CD8-positive, alpha-beta memory T cell (primary cell): ENCODE data around the gene CDH23. TPM values are rescaled to one million over a fixed set of nuclear protein-coding genes. Genes with fewer than 3 reads are reported as not detected.
A peak's percentile ranks its signal among the peaks of the same experiment; 100 is the strongest.

Source experiments
- CTCF ChIA-PET: fragments of 350-600 bp; sonication (Branson Sonifier 250); formaldehyde crosslinking; loops from one replicate; lab custom pipeline; 2021; ENCODE audit warnings: antibody characterized with exemption; lab: Charles Lee
- POLR2A ChIA-PET: fragments of 350-600 bp; sonication (Branson Sonifier 250); formaldehyde crosslinking; loops from one replicate; lab custom pipeline; 2021; ENCODE audit warnings: antibody characterized with exemption; lab: Charles Lee
- DNase-seq, 5 donors: peaks; one replicate each; pipeline versions ENCODE4 v3.0.0 to v3.0.0-alpha.2; 2020 to 2022; ENCODE audit warnings: mixed read lengths in 1 of 5
- H3K27ac ChIP-seq: one replicate; pipeline ENCODE4 v1.7.0; 2013; ENCODE audit warnings: low read depth, mild to moderate bottlenecking, low read length, moderate library complexity
- H3K27me3 ChIP-seq: 2 replicates; pipeline ENCODE4 v1.7.0; 2013; ENCODE audit warnings: low read length, mild to moderate bottlenecking; ENCODE audit not compliant: insufficient read depth, poor library complexity, severe bottlenecking
- H3K36me3 ChIP-seq: 2 replicates; pipeline ENCODE4 v1.7.0; 2013; ENCODE audit warnings: mild to moderate bottlenecking, low read length, moderate library complexity; ENCODE audit not compliant: insufficient read depth
- H3K4me1 ChIP-seq: 2 replicates; pipeline ENCODE4 v1.7.0; 2013; ENCODE audit warnings: mild to moderate bottlenecking, low read length, moderate library complexity; ENCODE audit not compliant: insufficient read depth
- H3K4me3 ChIP-seq: 2 replicates; pipeline ENCODE4 v1.7.0; 2013; ENCODE audit warnings: mild to moderate bottlenecking, low read length
- H3K9me3 ChIP-seq: 2 replicates; pipeline ENCODE4 v1.7.0; 2013; ENCODE audit warnings: mild to moderate bottlenecking, low read length
- H3K27ac Mint-ChIP-seq, 8 donors: one replicate each; pipeline ENCODE4 v1.8.0; 2020 to 2021; ENCODE audit warnings: mixed read lengths in 8 of 8, mild to moderate bottlenecking in 6 of 8, inconsistent platforms in 3 of 8, moderate library complexity in 3 of 8
- H3K27me3 Mint-ChIP-seq, 2 donors: one replicate each; pipeline ENCODE4 v1.8.0; 2020 to 2021; ENCODE audit warnings: mixed read lengths in 2 of 2, mild to moderate bottlenecking in 1 of 2, moderate library complexity in 1 of 2
- H3K36me3 Mint-ChIP-seq, 3 donors: one replicate each; pipeline ENCODE4 v1.8.0; 2020 to 2021; ENCODE audit warnings: mixed read lengths in 3 of 3, inconsistent platforms in 1 of 3, mild to moderate bottlenecking in 1 of 3
- H3K4me1 Mint-ChIP-seq, 3 donors: one replicate each; pipeline ENCODE4 v1.8.0; 2020 to 2021; ENCODE audit warnings: mixed read lengths in 3 of 3, inconsistent platforms in 1 of 3, mild to moderate bottlenecking in 1 of 3
- H3K4me3 Mint-ChIP-seq, 7 donors: one replicate each; pipeline ENCODE4 v1.8.0; 2020 to 2021; ENCODE audit warnings: mixed read lengths in 7 of 7, mild to moderate bottlenecking in 6 of 7, moderate library complexity in 4 of 7, inconsistent platforms in 2 of 7
- H3K9me3 Mint-ChIP-seq, 5 donors: one replicate each; pipeline ENCODE4 v1.8.0; 2020 to 2022; ENCODE audit warnings: mixed read lengths in 5 of 5, mild to moderate bottlenecking in 3 of 5, moderate library complexity in 2 of 5, inconsistent platforms in 1 of 5
- polyA plus RNA-seq: library from polyadenylated mRNA; unstranded; fragments of 300-500 nt; fragmentation: Illumina TruSeq; gene quantifications from one replicate; pipeline ENCODE4 v1.2.3, GENCODE V29; 2021
- total RNA-seq, 2 experiments: library from RNA; stranded (reverse); gene quantifications; one replicate each; pipeline ENCODE4 v1.2.3, GENCODE V29; 2021

CDH23 gene
- total and polyA plus RNA-seq, 3 experiments from 2014 or later = 0.74 to 2.0 (median 0.78) TPM

DNA sequence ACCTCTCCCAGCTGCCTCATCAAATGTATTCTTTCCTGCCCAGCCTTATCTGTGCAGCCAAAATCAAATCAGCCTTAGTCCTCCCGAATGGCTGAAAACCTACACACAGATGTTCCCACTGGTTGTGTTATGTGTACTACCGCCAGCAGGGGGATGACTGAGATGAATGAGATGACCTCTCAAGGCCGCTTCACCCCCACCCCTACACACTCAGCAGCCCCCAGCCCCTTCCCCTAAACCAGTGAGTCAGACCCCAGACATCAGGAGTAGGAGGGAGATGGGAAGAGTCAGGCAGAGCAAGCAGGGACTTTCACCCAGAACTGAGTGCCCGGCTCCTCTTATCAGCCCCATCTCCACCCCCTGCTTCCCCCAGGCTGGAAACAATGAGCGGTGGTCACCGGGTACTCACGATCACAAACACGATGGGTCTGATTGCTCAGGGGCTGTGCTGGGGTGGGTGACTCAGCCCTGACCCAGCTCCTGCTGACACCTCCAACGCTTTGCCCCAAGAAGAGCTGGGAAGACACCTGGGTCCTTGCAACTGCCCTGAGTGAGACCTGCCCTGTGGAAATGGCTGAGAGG lies 329.4 kb downstream of the CDH23 start:
- no peaks in the 10 kb centered on the region for H3K9me3 Mint-ChIP-seq
- peaks cover 63 to 92% (median 77%) of the 10 kb centered on the region in 3 donors for H3K4me1 Mint-ChIP-seq
- H3K27ac Mint-ChIP-seq = peak overlapping the region; percentile 97 to 99 (median 98)
- Histone ChIP-seq H3K27ac (peak overlapping the region; percentile 77), H3K4me1 (peaks cover 88% of the 10 kb centered on the region), H3K4me3 (peak overlapping the region; percentile 24), H3K27me3 (no peaks in the 10 kb centered on the region), H3K36me3 (no peaks in the 10 kb centered on the region), H3K9me3 (no peaks in the 10 kb centered on the region)
- peak in 4 of 5 donors; percentile 38 to 68 (median 50) for DNase-seq
- ChIA-PET POLR2A (interaction anchor here (0.7 to 4.3 kb wide), 13 partner anchors 9 to 407 kb away, joined by 3 to 42 read pairs (median 9); partner anchors contain the start of genes SLC29A3 and VSIR), CTCF (interaction anchor here (0.9 to 12.3 kb wide), 16 partner anchors 10 to 46 kb away, joined by 3 to 152 read pairs (median 8); partner anchors contain the start of gene VSIR)
- H3K27me3 Mint-ChIP-seq = peaks cover 0 to 2% of the 10 kb centered on the region in 2 donors
- no peaks in the 10 kb centered on the region for H3K36me3 Mint-ChIP-seq
- H3K4me3 Mint-ChIP-seq = peak overlapping the region; percentile 58 to 87 (median 79)

DNA sequence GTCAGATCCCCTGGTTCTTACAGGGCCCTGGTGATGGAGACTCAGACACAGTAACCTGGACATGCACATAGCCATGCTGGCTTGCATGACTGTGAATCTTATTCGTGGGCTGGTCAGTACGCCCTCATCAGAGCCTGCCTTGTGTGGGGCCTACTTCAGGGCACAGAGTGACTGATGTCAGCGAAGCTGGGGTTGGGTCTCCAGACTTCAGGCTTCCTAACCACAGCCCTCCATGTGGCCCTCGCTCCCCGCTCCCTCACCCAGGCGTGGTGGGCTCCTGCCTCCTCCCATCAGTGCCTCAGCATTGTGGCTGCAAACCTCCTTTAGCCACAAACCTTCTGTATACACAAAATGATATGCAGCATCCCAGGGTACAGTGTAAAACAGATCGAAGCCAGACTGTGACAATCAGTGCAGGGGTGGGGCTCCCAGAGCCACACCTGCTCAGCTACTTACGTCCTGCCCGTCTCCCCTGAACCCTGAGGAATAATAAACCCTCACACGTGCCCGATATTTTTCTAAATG lies 329.9 kb downstream of the CDH23 start:
- Mint-ChIP-seq H3K27me3 (peaks cover 0 to 2% of the 10 kb centered on the region in 2 donors), H3K9me3 (no peaks in the 10 kb centered on the region), H3K4me1 (peaks cover 68 to 94% (median 81%) of the 10 kb centered on the region in 3 donors), H3K27ac (peak overlapping the region; percentile 97 to 99 (median 98)), H3K36me3 (no peaks in the 10 kb centered on the region), H3K4me3 (peak overlapping the region; percentile 64 to 88 (median 79))
- Histone ChIP-seq H3K9me3 (no peaks in the 10 kb centered on the region), H3K4me3 (peak overlapping the region; percentile 24), H3K27me3 (no peaks in the 10 kb centered on the region), H3K4me1 (peaks cover 91% of the 10 kb centered on the region), H3K27ac (peak overlapping the region; percentile 77), H3K36me3 (no peaks in the 10 kb centered on the region)
- ChIA-PET CTCF (interaction anchor here (0.9 to 12.3 kb wide), 15 partner anchors 10 to 85 kb away, joined by 3 to 152 read pairs (median 8); partner anchors contain the start of gene VSIR), POLR2A (interaction anchor here (0.7 to 4.3 kb wide), 13 partner anchors 8 to 408 kb away, joined by 3 to 42 read pairs (median 9); partner anchors contain the start of genes PSAP, SLC29A3 and VSIR)
- peak in 4 of 5 donors; percentile 22 to 57 (median 42) for DNase-seq

DNA sequence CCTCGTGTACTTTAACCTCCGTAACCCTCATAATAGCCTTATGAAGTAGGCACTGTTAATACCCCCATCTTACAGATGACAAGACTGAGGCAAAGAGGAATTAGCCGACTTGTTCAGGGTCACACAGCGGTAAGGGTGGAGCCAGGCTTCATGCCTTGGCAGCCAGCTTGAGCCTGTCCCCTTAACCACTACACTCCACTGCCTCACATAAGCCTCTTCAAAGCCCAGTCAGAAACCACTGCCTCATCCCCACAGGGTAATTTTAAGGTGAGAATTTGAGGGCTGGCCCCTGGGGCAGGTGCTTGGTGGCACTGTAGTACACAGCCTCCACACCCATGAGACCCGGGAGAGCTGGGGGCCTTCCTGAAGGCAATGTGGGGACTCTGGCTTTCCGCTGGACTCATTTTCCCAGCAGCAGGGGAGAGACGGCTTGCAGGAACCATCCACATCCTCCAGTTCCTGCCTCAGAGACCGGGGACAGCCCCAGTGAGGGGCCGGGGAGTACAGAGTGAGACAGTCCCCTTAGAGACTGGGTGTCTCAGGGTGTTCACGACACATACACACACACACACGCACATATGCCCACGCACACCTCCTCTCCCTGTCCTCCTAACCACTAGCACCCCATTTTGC lies 330.5 kb downstream of the CDH23 start:
- no peaks in the 10 kb centered on the region for H3K9me3 Mint-ChIP-seq

DNA sequence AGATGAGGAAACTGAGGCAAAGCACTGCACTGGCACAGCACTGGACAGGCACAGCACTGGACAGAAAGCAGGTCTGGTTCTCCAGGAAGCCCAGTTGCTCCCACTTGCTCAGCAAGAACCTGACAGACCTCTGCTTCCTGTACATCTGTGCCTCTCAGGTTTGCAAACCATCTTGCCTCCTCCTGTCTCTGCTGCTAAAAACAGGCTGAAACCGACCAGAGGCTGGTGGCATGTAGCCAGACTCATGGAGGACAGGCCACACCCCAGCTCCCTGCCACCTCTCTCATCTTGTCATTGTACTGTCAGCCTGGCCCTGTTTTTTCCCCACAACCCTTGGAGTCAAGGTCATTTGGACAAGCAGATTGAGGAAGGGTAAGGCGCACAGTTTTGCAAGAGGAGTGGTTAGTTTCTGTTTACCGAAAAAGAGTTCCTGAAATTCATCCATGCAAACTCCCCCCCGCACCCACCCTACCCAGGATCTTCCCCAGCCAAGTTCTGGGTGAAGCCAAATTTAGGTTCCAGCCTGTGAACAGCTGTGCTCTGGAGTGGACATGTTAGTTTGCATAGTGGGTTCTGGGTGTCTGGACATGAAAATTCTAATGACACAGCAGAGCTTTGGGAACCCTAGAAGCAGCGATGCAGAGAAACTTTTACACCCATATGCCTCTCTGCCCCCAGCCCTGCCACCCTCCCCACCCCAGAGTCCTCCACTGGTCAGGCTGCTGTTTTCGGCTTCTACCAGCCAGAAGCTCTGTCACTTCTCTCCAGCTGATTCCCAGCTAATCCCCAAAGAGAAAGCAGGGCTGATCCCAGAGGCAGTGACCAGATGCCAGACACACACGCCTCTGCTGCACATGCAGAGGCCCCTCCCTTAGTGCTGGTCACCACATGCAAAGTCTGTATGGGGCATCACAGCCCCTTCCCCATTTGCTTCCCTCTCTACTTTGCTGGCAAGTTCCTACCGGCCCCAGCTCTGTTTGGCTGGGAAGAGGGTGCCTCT lies 331.3 kb downstream of the CDH23 start:
- POLR2A ChIA-PET = interaction anchor here (0.6 to 4.3 kb wide), 10 partner anchors 9 to 45 kb away, joined by 3 to 42 read pairs (median 11); partner anchors contain the start of genes C10orf105 and VSIR
- peaks cover 0 to 2% of the 10 kb centered on the region in 2 donors for H3K27me3 Mint-ChIP-seq
- H3K36me3 ChIP-seq = no peaks in the 10 kb centered on the region

More for the DNA sequence above, 330.5 kb downstream of the CDH23 start:
- Mint-ChIP-seq H3K4me3 (peak overlapping the region; percentile 64 to 88 (median 79)), H3K27me3 (peaks cover 0 to 2% of the 10 kb centered on the region in 2 donors), H3K27ac (peak overlapping the region; percentile 97 to 99 (median 98)), H3K4me1 (peaks cover 69 to 96% (median 81%) of the 10 kb centered on the region in 3 donors), H3K36me3 (no peaks in the 10 kb centered on the region)
- H3K4me1 ChIP-seq = peaks cover 95% of the 10 kb centered on the region
- no peaks in the 10 kb centered on the region for H3K27me3 ChIP-seq
- H3K4me3 ChIP-seq = peak overlapping the region; percentile 24
- H3K9me3 ChIP-seq = no peaks in the 10 kb centered on the region
- DNase-seq = peak; percentile 43 to 82 (median 80)
- H3K36me3 ChIP-seq = no peaks in the 10 kb centered on the region
- CTCF ChIA-PET = interaction anchor here (0.8 to 12.3 kb wide), 15 partner anchors 8 to 84 kb away, joined by 3 to 152 read pairs (median 6); partner anchors contain the start of genes C10orf105 and VSIR
- POLR2A ChIA-PET = interaction anchor here (0.8 to 4.3 kb wide), 12 partner anchors 10 to 408 kb away, joined by 3 to 42 read pairs (median 10); partner anchors contain the start of genes PSAP, SLC29A3 and VSIR
- H3K27ac ChIP-seq = peak overlapping the region; percentile 77

DNA sequence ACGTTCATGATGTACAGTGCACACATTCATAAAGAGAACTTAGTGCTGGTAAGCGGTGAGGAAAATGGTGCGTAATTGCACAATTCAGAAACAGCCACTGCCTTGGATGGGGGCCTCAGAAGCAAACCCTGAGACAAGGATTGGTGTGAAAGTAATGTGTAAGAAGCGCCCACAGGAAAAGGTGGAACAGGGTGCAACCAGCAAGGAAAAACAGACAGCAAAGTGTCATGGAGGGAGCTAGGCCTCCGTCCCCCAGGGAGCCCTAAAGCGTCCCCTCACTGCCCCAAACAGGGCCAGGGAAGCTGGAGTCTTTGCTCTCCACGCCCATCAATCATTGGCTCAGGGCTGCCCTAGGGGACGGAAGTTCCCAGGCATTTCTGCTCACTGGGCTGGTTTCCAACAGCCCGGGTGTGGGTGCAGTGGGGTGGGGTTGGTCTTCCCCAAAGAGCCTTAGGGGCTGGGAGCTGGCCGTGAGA lies 332.5 kb downstream of the CDH23 start:
- Mint-ChIP-seq H3K4me1 (peaks cover 80 to 98% (median 86%) of the 10 kb centered on the region in 3 donors), H3K36me3 (no peaks in the 10 kb centered on the region), H3K4me3 (peak overlapping the region in 5 of 7 donors; percentile 36 to 81 (median 54)), H3K27me3 (peaks cover 0 to 2% of the 10 kb centered on the region in 2 donors), H3K9me3 (no peaks in the 10 kb centered on the region), H3K27ac (peak overlapping the region; percentile 93 to 99 (median 98))
- Histone ChIP-seq H3K4me1 (peaks cover 97% of the 10 kb centered on the region), H3K27me3 (no peaks in the 10 kb centered on the region), H3K9me3 (no peaks in the 10 kb centered on the region), H3K4me3 (no peak overlapping the region), H3K36me3 (no peaks in the 10 kb centered on the region), H3K27ac (peak overlapping the region; percentile 17)
- POLR2A ChIA-PET = interaction anchor here (1.6 to 4.3 kb wide), 5 partner anchors 14 to 43 kb away, joined by 3 to 42 read pairs (median 20); partner anchors contain the start of gene VSIR
- DNase-seq = no peak
- CTCF ChIA-PET = interaction anchor here (0.9 to 12.3 kb wide), 9 partner anchors 9 to 106 kb away, joined by 3 to 152 read pairs (median 6); partner anchors contain the start of gene VSIR

More for the DNA sequence above, 331.3 kb downstream of the CDH23 start:
- CTCF ChIA-PET = interaction anchor here (0.7 to 12.3 kb wide), 15 partner anchors 9 to 105 kb away, joined by 3 to 152 read pairs (median 6); partner anchors contain the start of genes C10orf105 and VSIR
- Histone ChIP-seq H3K27ac (peak overlapping the region; percentile 77), H3K4me3 (peak overlapping the region; percentile 24), H3K9me3 (no peaks in the 10 kb centered on the region), H3K4me1 (peaks cover 96% of the 10 kb centered on the region), H3K27me3 (no peaks in the 10 kb centered on the region)
- Mint-ChIP-seq H3K27ac (peak overlapping the region; percentile 97 to 99 (median 98)), H3K4me1 (peaks cover 73 to 96% (median 81%) of the 10 kb centered on the region in 3 donors), H3K9me3 (no peaks in the 10 kb centered on the region), H3K36me3 (no peaks in the 10 kb centered on the region), H3K4me3 (peak overlapping the region; percentile 64 to 88 (median 79))
- DNase-seq = peak; percentile 65 to 90 (median 85)

DNA sequence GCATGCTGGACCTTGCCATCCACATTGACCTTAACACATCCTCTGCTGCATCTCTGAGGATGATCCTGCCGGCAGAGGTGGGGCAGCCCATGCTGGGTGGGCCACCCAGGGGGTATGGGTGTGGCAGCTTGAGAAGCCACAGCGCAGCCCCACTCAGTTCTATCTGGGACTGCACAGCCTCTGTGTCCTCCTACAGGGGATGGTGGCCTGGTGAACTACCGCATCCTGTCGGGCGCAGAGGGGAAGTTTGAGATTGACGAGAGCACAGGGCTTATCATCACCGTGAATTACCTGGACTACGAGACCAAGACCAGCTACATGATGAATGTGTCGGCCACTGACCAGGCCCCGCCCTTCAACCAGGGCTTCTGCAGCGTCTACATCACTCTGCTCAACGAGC lies 335.1 kb downstream of the CDH23 start:
- Histone ChIP-seq H3K4me1 (peaks cover 97% of the 10 kb centered on the region), H3K9me3 (no peaks in the 10 kb centered on the region), H3K27me3 (no peaks in the 10 kb centered on the region), H3K36me3 (no peaks in the 10 kb centered on the region), H3K27ac (no peak overlapping the region), H3K4me3 (no peak overlapping the region)
- ChIA-PET CTCF (interaction anchor here (1.3 to 12.3 kb wide), 11 partner anchors 13 to 80 kb away, joined by 3 to 152 read pairs (median 7); partner anchors contain the start of gene VSIR), POLR2A (interaction anchor here (1.1 to 3.5 kb wide), 4 partner anchors 11 to 40 kb away, joined by 3 to 14 read pairs (median 8); no protein-coding TSS in a partner anchor)
- H3K27me3 Mint-ChIP-seq = peaks cover 0 to 2% of the 10 kb centered on the region in 2 donors
- H3K4me3 Mint-ChIP-seq = peak overlapping the region in 6 of 7 donors; percentile 41 to 74 (median 58)
- peak in 3 of 5 donors; percentile 32 to 64 (median 34) for DNase-seq
- H3K4me1 Mint-ChIP-seq = peaks cover 84 to 99% (median 97%) of the 10 kb centered on the region in 3 donors
- H3K36me3 Mint-ChIP-seq = no peaks in the 10 kb centered on the region
- peak overlapping the region; percentile 61 to 97 (median 86) for H3K27ac Mint-ChIP-seq
- no peaks in the 10 kb centered on the region for H3K9me3 Mint-ChIP-seq
